GM19025 (cell line): Measurements from ENCODE around the gene HERC6.
"Not testable (repeated sequence)": the region's sequence is repeated elsewhere in the genome, so short reads cannot be mapped to it uniquely, and the experiment has no call there.

Source experiments
- ATAC-seq: cut with Tn5 transposase; IDR thresholded peaks from one replicate; pipeline ENCODE4 v1.9.1; 2021; ENCODE audit warnings: mild to moderate bottlenecking, low read depth, moderate library complexity; ENCODE audit not compliant: unreplicated experiment

The HERC6 gene

GRCh38 chr4:88378691-88379559 is at the start of gene HERC6:
Gene HERC6 (plus strand): TSS chr4:88378852. CDS start chr4:88378922, 70 bp downstream.
- peak; percentile 54 for ATAC-seq

GRCh38 chr4:88333741-88334405 is 44.8 kb upstream of the HERC6 start:
- ATAC-seq: no peak

GRCh38 chr4:88335092-88335665 is 43.5 kb upstream of the HERC6 start:
- no peak for ATAC-seq

GRCh38 chr4:88341227-88342192 is 37.1 kb upstream of the HERC6 start:
- no peak for ATAC-seq

- ATAC-seq: not testable (repeated sequence)
Observed at GRCh38 chr4:88346902-88347301, 31.8 kb upstream of the HERC6 start.

- ATAC-seq: not testable (repeated sequence)
Observed at GRCh38 chr4:88348761-88349160, 29.9 kb upstream of the HERC6 start.

GRCh38 chr4:88350786-88351185 is 27.9 kb upstream of the HERC6 start:
- ATAC-seq: no peak

- no peak for ATAC-seq
Observed at GRCh38 chr4:88352062-88352740, 26.5 kb upstream of the HERC6 start.

- ATAC-seq: no peak
Observed at GRCh38 chr4:88353324-88353723, 25.3 kb upstream of the HERC6 start.

GRCh38 chr4:88356771-88357170 is 21.9 kb upstream of the HERC6 start:
- ATAC-seq: no peak

GRCh38 chr4:88357262-88357661 is 21.4 kb upstream of the HERC6 start:
- ATAC-seq: no peak

GRCh38 chr4:88359558-88359957 is 19.1 kb upstream of the HERC6 start:
- ATAC-seq: no peak

GRCh38 chr4:88360256-88360655 is 18.4 kb upstream of the HERC6 start:
- no peak for ATAC-seq

- no peak for ATAC-seq
Observed at GRCh38 chr4:88360791-88361190, 17.9 kb upstream of the HERC6 start.

GRCh38 chr4:88361217-88361773 is 17.4 kb upstream of the HERC6 start:
- not testable (repeated sequence) for ATAC-seq

GRCh38 chr4:88366460-88366859 is 12.2 kb upstream of the HERC6 start:
- no peak for ATAC-seq

GRCh38 chr4:88367826-88368225 is 10.8 kb upstream of the HERC6 start:
- no peak for ATAC-seq

- ATAC-seq: not testable (repeated sequence)
Observed at GRCh38 chr4:88369180-88369812, 9.4 kb upstream of the HERC6 start.

- ATAC-seq: no peak
Observed at GRCh38 chr4:88381123-88381522, 2.5 kb downstream of the HERC6 start.
